SU-DHL-6 (cell line): ENCODE data around the gene TSHZ2.

Experiments used
- H2AFZ ChIP-seq: fragments of 200-600 bp; sonication (generic); 2 replicates; pipeline ENCODE4 v1.6.1; 2014; ENCODE audit warnings: low read depth, mild to moderate bottlenecking, moderate library complexity, mixed read lengths, antibody characterized with exemption, low read length; ENCODE audit not compliant: severe bottlenecking
- H3F3A ChIP-seq: fragments of 200-600 bp; shearing (Covaris generic); 2 replicates; pipeline ENCODE4 v1.6.0; 2016; ENCODE audit warnings: antibody characterized with exemption, mild to moderate bottlenecking; ENCODE audit not compliant: insufficient read depth
- H3K27ac ChIP-seq: fragments of 200-600 bp; sonication (generic); 2 replicates; pipeline ENCODE4 v1.5.1; 2016; ENCODE audit warnings: low read depth, mild to moderate bottlenecking, low read length, moderate library complexity, mixed read lengths
- H3K27me3 ChIP-seq: fragments of 200-600 bp; sonication (generic), shearing (Covaris generic); 2 replicates; pipeline ENCODE4 v1.6.0; 2014; ENCODE audit warnings: mild to moderate bottlenecking, low read length
- H3K36me3 ChIP-seq: fragments of 200-600 bp; sonication (generic); 2 replicates; pipeline ENCODE4 v1.6.1; 2014; ENCODE audit warnings: mild to moderate bottlenecking, low read length, mixed read lengths
- H3K4me2 ChIP-seq: fragments of 300-600, 200-600 bp; shearing (Covaris generic), sonication (generic); 2 replicates; pipeline ENCODE4 v1.6.0; 2014; ENCODE audit warnings: low read length, low read depth, mild to moderate bottlenecking; ENCODE audit not compliant: poor library complexity, severe bottlenecking
- H3K4me3 ChIP-seq: fragments of 200-600 bp; sonication (generic); 2 replicates; pipeline ENCODE4 v1.5.1; 2014; ENCODE audit warnings: antibody characterized with exemption, low read length, mild to moderate bottlenecking, mixed read lengths; ENCODE audit not compliant: insufficient read depth, poor library complexity, severe bottlenecking
- H3K79me2 ChIP-seq: fragments of 200-600 bp; sonication (generic); 2 replicates; pipeline ENCODE4 v1.6.1; 2014; ENCODE audit warnings: mild to moderate bottlenecking, low read length, moderate library complexity; ENCODE audit not compliant: insufficient read depth
- H3K9ac ChIP-seq: fragments of 200-600 bp; sonication (generic); 2 replicates; pipeline ENCODE4 v1.7.0; 2014; ENCODE audit warnings: mild to moderate bottlenecking, low read length
- H3K9me2 ChIP-seq: fragments of 200-600 bp; sonication (generic); replicated peaks from 2 replicates; pipeline ENCODE4 v1.6.1; 2014; ENCODE audit warnings: low read length; ENCODE audit not compliant: insufficient read depth
- H3K9me3 ChIP-seq: fragments of 200-600 bp; sonication (generic); 2 replicates; pipeline ENCODE4 v1.6.1; 2014; ENCODE audit warnings: low read length, mixed read lengths; ENCODE audit not compliant: insufficient read depth
- H4K20me1 ChIP-seq: fragments of 200-600 bp; sonication (generic); 2 replicates; pipeline ENCODE4 v1.6.1; 2014; ENCODE audit warnings: low read depth, mild to moderate bottlenecking, antibody characterized with exemption, low read length, moderate library complexity, mixed read lengths
- CTCF ChIP-seq: fragments of 200-600 bp; sonication (generic); IDR thresholded peaks from one replicate; pipeline ENCODE4 v1.5.1; 2017; ENCODE audit warnings: antibody characterized with exemption, mild to moderate bottlenecking, low read length, moderate library complexity; ENCODE audit not compliant: insufficient read depth, poor library complexity, severe bottlenecking
- EZH2phosphoT487 ChIP-seq: fragments of 200-600 bp; sonication (generic), shearing (Covaris generic); conservative IDR thresholded peaks from 2 replicates; pipeline ENCODE4 v1.6.1; 2018; ENCODE audit warnings: mild to moderate bottlenecking, antibody characterized with exemption, low read length, moderate library complexity, mixed read lengths

The TSHZ2 gene

DNA sequence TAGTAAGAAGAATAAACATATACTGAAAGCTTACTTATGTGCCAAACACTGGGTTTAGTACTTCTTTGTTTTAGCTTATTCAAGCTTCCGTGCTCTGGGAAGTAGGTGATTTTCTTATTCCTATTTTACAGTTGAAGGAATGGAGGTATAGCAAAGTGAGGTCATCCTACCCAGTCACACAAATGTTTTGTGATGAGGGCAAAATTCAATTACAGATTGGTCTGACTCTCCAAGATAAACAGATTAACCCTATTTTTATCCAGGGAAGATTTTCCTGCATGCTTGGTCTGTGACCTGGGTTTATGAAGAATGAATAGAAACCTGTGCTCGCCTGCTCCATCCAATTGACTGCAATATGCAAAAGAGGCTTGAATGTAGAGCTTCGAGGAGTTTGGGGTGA is 311.4 kb downstream of the TSHZ2 start:
- Histone ChIP-seq H3K27ac (no peak overlapping the region), H3K9ac (no peak overlapping the region), H3K4me2 (no peak overlapping the region), H3K4me3 (no peak overlapping the region), H3F3A (no peaks in the 10 kb centered on the region), H4K20me1 (no peaks in the 10 kb centered on the region), H2AFZ (no peak overlapping the region), H3K9me3 (no peaks in the 10 kb centered on the region), H3K9me2 (no peaks in the 10 kb centered on the region), H3K36me3 (no peaks in the 10 kb centered on the region), H3K79me2 (no peaks in the 10 kb centered on the region), H3K27me3 (0 out of 2 replicates have a peak, but pooled peaks cover 2% of the 10 kb centered on the region)
- TF ChIP-seq CTCF (no peak), EZH2phosphoT487 (no peak)

DNA sequence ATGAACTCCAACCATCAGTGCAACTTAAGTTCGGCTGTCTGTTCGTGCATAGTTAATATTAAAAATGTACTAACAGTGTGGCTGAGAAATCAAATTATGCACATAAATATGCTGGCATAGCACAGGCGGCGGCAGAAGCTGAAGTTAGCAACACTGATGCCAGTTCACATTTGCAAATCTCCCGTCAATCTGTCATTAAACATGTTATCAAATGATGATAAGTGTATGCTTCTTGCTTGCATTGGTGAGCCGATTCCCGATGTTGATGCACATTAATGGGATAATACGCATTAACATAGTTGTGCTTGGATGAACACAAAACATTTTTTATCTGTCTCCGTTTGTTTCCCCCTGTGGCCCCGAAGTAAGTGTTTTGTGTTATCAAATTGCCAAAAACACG is 312.1 kb downstream of the TSHZ2 start:
- Histone ChIP-seq H3K4me2 (no peak overlapping the region), H3K27me3 (0 out of 2 replicates have a peak, but pooled peaks cover 2% of the 10 kb centered on the region), H3K9me2 (no peaks in the 10 kb centered on the region), H3K79me2 (no peaks in the 10 kb centered on the region), H3F3A (no peaks in the 10 kb centered on the region), H3K9ac (no peak overlapping the region), H2AFZ (no peak overlapping the region), H3K36me3 (no peaks in the 10 kb centered on the region), H3K4me3 (no peak overlapping the region), H3K27ac (no peak overlapping the region), H4K20me1 (no peaks in the 10 kb centered on the region), H3K9me3 (no peaks in the 10 kb centered on the region)
- TF ChIP-seq CTCF (no peak), EZH2phosphoT487 (no peak)

GRCh38 chr20:53284696-53285095 is 312.5 kb downstream of the TSHZ2 start:
- no peaks in the 10 kb centered on the region for H3F3A ChIP-seq
- no peaks in the 10 kb centered on the region for H4K20me1 ChIP-seq
- no peaks in the 10 kb centered on the region for H3K36me3 ChIP-seq
- H3K9me2 ChIP-seq, result no peaks in the 10 kb centered on the region
- H3K4me3 ChIP-seq, result no peak overlapping the region
- TF ChIP-seq EZH2phosphoT487 (no peak), CTCF (no peak)
- no peak overlapping the region for H2AFZ ChIP-seq
- 0 out of 2 replicates have a peak, but pooled peaks cover 2% of the 10 kb centered on the region for H3K27me3 ChIP-seq
- H3K79me2 ChIP-seq, result no peaks in the 10 kb centered on the region
- H3K9ac ChIP-seq, result no peak overlapping the region
- H3K4me2 ChIP-seq, result no peak overlapping the region
- no peak overlapping the region for H3K27ac ChIP-seq
- H3K9me3 ChIP-seq, result no peaks in the 10 kb centered on the region
